ENCODE results near the gene DKK1. TPM values are rescaled to one million over a fixed set of nuclear protein-coding genes. Genes with fewer than 3 reads are reported as not detected.

DKK1 gene
- polyA plus RNA-seq, 1 donor: 66.7 TPM

DNA sequence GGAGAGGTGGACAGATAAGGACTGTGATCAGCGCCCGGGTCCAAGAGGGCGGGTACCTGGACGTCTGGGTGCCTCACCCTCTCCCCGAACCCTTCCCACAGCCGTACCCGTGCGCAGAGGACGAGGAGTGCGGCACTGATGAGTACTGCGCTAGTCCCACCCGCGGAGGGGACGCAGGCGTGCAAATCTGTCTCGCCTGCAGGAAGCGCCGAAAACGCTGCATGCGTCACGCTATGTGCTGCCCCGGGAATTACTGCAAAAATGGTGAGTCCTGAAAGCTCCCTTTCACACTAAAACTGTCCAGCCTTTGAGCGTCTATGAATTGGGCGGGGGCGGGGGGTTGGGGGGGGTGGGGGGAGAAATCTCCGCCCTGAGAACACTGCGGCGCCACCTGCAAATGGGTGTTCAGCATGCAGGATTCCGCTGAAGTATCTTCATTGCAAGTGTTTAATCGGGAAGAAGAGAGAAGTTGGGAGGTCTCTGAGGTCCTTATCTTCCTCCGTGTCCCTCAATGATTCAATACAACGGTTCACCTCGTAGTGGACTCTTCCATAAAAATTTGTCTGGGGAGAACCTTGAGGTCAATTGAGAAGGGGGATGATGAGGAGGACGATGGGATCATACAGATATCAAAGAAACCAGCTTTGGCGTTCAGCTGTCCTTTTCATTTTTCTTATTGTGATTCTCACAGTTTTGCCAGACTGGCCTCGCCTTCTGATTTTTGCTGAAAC lies 906 bp downstream of the DKK1 start:
- DNase-seq: peak; percentile 14

DNA sequence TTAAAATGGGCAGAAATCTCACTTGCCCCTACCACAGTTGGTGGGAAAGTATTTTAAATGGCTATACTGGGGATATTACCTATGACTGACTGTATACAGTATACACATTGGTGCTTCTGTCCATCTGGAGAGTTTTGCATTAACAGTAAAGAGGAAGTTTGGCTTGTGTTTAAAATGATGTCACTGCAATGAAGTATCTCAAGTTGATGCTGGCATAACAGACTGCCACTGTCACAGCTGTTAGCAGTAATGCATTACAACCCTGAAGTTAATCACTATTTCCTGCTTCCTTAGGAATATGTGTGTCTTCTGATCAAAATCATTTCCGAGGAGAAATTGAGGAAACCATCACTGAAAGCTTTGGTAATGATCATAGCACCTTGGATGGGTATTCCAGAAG lies 1.9 kb downstream of the DKK1 start:
- no peak for DNase-seq

DNA sequence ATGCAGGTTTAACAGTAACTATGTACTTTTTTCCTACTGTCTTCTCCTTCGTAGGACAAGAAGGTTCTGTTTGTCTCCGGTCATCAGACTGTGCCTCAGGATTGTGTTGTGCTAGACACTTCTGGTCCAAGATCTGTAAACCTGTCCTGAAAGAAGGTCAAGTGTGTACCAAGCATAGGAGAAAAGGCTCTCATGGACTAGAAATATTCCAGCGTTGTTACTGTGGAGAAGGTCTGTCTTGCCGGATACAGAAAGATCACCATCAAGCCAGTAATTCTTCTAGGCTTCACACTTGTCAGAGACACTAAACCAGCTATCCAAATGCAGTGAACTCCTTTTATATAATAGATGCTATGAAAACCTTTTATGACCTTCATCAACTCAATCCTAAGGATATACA lies 2.4 kb downstream of the DKK1 start:
- DNase-seq: no peak

DNA sequence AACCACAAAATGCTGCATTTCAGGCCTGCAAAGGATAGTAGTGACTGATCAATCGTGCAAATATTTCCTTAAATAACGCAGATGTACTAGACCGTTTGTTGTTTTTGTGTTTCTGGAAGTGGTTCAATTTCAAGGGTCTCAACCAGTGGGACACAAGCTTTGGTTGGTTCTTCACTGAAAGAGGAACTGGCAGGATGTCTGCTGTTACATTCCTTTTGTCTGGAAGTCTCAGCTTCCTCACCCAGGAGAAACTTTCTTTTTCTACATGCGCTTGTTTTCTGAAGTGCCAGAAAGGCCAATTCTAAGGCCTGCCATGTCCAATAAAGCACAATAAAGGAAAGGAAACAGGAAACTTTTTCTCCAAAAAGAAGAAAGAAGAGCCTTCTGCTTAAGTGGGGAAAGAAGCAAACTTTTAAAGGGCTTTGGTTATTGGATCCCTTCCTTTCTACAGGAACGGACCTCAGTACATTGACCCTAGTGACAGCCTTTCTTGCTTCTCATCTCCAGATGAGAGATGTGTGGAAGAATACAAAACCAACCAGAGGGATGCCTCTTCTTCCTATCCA lies 4.1 kb downstream of the DKK1 start:
- no peak for DNase-seq

DNA sequence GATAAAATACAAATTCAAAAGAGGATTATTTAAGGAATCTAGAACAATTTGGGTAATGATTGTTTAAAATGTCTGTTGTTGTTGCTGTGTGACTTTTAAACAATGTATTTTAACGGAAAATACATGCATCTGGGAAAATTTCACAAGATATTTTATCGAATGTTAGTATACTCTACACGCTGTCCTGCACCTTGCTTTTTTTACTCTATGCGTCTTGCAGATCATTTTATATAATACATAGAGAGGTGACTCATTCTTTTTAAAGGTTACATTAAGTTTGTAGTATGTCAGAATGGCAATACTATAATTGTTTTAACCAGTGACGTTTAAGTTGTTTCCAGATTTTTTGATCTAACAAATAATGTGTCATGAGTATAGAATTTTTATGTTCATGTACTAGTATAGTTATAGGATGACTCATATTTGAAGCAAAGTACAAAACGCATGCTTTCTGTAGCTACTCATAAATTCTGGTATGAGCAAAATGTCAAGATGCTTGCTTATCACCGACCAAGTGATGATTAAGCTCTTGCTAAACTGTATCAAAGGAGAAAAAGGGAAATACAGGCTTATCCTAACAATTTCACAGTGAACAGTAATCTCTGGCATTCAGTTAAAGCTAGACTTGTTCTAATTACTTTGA lies 4.9 kb downstream of the DKK1 start:
- DNase-seq: no peak

DNA sequence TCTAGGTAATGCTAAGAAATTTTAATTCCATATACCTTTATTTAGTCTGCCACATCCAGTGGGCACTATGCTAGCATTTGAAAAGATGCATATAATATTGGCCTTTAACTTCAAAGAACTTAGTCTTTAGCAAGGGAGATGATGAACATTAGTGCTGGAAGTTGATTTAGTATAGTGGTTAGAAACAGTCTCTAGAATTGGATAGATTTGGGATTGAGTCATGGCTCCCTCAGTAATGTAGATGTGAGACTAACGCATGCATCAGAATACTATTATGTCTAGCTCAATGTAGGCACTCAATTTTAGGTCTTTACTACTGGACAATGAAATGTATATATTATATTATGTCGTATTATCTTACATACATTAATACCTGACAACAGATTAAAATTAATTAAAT lies 5.8 kb downstream of the DKK1 start:
- no peak for DNase-seq

DNA sequence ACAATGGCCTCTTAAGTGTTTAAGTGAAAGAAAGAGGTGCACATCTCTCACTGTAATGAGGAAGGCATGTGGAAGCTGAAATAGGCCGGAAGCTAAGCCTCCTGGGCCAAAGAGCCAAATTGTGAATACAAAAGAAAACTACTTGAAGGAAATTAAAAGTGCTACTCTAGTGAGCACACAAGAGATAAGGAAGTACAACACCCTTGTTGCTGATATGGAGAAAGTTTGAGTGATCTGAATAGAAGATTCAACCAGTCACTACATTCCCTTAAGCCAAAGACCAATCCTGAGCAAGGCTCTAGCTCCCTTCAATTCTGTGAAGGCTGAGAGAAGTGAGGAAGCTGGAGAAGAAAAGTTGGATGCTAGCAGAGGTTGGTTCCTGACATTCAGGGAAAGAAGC lies 8.2 kb downstream of the DKK1 start:
- DNase-seq: no peak

DNA sequence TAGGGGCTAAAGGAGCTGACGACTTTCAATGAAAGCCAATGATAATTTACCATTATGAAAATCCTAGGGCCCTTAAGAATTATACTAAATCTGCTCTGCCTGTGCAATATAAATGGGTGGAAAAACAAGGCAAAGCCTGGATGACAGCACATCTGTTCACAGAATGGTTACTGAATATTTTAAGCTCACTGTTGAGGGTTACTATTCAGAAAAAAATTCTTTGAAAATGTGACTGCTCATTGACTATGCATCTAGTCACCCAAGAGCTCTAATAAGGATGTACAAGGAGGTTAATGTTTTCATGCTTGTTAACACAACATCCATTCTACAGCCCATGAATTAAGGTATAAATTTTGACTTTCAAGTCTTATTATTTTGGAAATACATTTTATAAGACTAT lies 8.9 kb downstream of the DKK1 start:
- DNase-seq: no peak

DNA sequence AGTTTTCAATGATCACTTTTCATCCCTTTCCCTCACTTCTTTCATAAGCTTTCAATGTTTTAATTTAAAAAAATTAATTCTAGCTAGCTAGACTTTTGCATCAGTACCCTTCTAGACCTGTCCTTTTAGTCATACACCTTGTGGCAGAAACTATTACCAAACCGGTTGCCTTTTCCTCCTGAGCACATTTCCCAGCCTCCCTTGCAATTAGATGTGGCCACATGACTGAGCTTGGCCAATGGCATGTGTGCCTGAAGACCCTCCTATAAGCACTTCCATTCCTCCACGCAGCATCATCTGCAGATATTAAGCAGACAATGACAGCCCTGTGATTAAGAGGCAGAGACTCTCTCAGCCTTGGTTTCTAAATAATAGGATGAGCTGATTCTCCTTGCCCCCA lies 12.3 kb downstream of the DKK1 start:
- no peak for DNase-seq

DNA sequence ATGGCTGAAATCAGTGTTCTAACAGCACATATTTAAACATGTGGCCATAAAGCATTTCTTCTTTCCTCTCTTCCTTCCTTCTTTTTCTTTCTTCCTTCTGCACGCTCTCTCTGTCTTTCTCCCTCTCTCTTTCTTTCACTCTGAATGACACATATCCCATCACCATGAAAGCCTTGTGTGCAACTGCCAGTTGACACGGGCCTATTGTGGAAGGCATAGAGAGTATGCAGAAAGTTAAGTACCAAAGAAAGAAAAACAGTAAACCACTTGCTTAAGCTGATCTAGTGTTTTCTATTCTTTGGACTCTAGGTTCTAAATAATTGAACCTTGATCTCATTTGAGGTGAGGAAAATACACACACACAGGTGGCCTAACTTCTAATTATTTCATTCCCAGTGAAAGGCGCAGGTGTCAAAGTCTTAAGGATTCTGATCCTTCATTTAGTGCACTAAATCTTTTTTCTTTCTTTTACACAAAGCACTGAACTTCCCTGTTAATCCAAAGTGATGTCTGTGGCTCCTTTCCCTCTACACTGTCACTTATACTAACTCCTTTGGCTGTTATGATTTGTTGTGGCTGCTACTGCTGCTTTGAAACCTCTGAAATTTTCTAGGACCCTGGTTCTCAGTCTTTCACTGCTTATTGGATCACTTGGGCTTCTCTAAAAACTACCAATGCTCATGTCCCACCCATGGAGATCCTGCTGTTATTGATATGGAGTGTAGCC lies 17.7 kb downstream of the DKK1 start:
- no peak for DNase-seq

DNA sequence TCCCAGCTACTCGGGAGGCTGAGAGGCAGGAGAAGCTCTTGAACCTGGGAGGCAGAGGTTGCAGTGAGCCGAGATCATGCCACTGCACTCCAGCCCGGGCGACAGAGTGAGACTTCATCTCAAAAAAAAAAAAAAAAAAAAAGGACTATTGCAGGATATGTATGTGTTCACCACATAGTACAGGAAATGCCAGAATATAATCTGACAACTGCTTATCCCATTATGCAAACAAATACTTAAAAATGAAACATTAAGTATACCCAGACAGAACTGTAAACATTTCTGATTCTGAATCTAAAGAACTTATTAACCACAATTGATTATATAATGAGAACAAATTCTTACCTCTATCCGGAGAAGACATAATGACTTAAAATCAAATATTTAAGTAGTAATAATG lies 18.7 kb downstream of the DKK1 start:
- no peak for DNase-seq

DNA sequence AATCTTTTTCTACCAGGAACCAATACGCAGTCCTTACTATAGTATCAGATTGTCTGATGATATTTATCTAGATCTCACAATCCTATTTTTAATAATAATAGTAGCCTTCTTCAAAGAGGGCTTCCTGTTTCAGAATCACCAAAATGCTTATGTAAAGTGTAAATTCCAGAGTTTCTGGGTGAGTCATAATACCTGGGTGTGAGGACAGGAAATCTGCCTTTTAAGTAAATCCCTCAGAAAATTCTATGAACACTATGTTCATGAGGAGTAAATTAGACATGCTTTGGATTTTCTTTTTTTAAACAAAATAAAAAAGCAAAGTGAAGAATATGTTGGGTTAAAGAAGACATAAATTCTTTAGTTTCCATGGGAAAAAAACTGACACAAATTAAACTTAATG lies 20.5 kb downstream of the DKK1 start:
- no peak for DNase-seq

DNA sequence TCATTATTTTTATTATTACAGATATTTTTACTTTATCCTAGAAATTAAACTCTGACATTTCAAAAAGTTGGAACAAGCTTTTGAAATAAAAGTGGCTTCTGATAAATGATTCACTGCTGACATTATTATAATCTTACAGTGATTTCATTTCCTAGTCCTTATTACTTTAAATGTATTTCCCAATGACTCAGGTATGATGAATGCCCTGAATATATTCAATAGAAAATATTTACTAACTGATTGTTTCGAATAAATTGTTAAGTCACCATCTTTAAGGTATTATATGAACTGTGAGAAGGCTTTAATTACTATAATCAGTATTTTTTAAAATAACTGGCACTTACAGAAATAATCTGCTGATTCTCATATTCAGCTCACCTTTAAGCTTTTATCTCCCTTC lies 21.6 kb downstream of the DKK1 start:
- DNase-seq: no peak

DNA sequence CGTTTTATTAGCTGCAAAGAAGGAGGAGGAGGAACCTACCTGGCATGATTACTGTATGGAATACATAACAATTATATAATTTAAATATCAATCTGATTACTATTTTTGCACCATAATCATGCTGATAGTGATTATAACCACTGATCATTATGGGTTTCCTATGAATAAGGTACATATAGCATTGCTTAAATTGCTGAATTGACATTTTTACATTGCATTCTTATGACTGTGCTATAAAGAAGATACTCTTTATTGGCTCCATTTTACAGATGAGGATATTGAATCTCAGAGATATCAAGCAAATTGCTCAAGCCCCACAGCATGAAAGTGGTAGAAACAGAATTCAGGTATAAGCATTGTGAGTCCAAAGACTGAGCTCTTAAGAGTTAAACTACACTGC lies 23.1 kb downstream of the DKK1 start:
- DNase-seq: no peak

DNA sequence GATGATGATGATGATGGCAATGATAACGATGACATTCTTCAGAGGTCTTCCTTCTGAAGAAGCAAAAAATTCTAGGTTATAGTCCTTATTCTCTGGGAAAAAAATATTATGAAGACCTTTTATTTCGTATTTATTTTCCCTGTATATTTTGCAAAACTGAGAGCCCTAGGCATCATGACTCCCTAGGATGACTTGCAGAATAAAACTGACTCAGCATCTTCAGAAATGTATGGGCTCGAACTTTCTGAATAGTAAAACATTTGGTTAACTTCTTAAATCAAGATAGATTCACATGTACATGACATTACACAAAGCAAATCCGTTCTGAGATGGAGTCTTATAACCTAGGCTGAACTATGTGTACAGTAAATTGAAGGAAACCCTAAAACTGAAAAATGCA lies 29.4 kb downstream of the DKK1 start:
- no peak for DNase-seq

DNA sequence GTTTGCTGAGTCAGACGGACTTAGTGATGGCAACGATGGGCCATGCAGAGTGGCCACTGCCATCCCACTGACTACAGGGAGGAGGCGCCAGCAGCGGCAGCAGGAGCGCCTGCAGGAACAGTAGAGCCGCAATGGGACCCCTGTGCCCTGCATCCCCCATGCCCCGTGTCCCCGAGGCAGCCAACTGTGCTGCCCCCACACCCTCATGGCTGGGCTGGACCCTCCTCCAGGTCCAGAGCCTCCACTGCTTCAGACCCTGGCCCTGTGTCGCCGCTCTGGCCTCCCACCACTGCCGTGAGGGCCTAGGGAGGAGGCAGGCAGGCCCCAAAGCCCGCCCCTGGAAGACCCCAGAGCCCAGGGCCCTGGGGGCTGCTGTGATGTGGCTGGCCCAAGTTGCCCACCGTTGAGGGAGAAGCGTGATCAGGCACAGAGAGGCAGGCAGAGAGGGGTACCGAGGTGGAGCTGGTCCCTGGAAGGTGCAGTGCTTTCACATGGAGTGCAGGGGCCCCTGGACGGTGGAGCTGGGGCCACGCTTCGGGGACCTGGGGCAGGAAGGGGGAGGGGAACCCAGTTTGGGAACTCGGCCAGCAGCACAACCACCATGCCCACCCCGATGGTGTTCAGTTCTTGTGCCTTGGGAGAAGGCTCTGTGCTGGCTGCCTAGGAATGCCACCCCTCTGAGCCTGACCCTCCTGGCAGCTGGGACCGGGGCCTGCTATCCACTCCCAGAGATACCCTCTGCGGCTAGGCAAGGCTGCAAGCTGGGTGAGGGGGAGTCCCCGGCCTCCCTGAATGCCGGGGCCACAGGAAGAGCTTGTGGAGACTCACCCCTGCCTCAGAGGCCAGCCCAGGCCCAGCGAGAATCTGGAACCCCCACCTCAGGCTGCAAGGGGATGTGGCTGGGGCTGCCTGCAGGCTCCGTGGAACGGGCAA lies 32.6 kb downstream of the DKK1 start:
- no peak for DNase-seq

DNA sequence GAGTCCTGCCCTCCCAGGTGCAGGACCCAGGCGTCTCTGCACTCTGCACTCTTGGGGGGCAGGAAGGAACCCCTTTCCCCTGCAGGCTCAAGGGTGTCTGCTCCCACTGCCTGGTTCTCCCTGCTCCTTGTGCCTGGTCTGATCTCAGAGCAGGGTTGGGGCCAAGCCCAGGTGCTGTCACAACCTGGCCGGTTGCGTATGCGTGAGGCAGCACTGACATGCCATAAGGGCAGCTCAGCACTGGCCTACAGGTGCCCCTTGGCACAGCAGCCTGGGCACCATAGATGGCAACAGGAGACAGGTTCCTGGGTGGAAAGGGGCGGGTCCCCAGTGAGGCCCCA lies 33.2 kb downstream of the DKK1 start:
- DNase-seq: no peak

DNA sequence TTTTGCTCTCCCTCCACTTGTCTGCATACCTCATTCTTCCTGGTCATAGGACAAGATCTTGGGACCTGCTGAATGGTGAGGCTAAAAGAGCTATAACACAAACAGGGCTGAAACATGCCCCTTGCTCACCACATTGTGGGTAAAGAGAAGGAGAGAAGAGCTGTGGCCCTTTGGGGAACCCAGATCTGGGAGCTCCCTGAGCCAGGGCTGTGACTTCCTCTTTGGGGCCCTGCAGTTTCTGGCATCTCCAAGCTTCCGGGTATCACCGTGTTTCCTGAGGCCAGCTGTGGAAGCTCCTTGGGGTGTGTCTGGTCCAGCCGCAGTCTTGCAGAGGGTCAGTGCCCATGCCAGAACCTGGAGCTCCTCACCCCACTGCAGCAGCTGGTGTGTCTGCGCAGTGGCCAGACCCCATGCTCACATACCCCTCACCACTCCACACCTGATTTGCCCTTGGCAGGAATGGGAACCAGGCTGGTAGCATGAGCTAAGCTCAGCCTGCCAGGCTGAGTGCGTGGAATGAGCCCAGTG lies 34.0 kb downstream of the DKK1 start:
- DNase-seq: no peak

DNA sequence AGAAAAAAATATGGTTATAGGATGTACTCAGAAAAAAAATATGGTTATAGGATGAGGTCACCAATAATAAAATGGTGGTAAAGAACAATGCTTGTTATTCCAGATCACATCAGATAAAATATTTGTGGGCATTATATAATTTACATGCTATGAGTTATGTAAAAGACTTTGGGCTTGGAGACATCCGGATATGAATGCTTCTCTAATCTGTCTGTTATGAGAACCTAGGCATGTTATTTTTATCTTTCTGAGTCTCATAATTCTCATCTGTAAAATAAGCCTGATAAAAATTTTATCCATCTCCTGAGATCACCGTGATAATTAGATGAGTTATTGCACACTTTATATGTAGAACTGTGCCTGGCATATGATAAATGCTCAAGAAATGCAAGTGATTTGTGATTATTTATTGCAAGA lies 37.8 kb downstream of the DKK1 start:
- DNase-seq: no peak

DNA sequence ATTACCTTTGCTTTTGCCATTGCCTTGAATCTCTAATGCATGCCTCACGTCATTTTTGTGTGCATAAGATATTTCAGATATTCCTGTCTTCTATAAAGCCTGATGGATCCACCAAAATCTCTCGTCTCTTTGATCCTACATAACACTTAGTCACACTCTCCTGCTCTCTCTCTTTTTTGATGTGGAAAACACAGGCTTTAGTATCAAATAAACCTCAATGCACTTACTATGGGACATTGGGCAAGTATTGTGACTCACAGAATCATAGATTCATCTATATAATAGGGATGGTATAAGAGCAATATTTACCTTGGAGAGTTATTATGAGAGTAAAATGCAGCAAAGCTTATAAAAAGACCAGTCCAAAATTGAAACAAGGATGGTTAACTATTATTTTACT lies 39.1 kb downstream of the DKK1 start:
- DNase-seq: no peak

DNA sequence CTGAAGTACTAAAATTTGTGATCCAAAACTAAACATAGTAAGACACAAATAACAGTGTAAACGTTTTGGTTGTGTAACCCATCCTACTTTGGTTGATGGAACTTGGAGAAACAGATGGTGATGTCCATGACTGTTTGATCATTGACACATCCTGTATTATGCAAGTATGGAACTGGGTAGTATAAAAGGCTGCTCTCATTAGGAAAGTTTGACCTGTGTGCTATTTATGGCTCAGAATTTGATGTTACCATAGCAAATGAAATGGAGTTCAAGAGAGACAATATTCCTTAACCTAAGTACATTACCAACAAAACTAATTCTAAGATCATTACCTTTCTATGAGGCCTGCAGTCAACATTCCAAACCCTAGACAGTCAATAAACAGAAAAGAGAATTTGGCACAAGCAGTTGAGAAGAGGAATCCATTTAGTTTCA lies 39.9 kb downstream of the DKK1 start:
- DNase-seq: no peak

DNA sequence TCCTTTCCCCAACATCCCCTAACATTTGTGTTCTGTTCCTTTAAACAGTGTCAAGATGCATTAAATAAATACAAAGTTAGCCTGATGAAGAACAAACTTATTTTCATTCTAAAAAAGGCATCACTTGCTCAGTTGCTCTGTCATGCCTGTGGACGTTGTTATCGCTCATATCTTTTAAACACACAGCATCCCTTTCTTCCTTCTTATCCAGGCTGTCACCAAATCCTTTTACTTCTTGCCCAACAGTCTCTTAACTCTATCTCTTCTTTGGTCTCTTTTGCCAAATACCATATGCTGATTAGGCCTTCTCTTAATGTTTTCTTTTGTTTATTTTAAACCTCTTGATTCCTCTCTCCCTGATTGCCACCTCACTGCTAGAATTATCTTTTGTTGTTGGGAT lies 43.9 kb downstream of the DKK1 start:
- no peak for DNase-seq
